ENCODE data around the gene EQTN. TPM values are rescaled to one million over a fixed set of nuclear protein-coding genes. Genes with fewer than 3 reads are reported as not detected.

The EQTN gene
- total and polyA plus RNA-seq, 2 of the 8 experiments (the other 6 are each of a cell fraction or from before 2014, with no cell fraction given): 0.23 TPM; not detected in 1

DNA sequence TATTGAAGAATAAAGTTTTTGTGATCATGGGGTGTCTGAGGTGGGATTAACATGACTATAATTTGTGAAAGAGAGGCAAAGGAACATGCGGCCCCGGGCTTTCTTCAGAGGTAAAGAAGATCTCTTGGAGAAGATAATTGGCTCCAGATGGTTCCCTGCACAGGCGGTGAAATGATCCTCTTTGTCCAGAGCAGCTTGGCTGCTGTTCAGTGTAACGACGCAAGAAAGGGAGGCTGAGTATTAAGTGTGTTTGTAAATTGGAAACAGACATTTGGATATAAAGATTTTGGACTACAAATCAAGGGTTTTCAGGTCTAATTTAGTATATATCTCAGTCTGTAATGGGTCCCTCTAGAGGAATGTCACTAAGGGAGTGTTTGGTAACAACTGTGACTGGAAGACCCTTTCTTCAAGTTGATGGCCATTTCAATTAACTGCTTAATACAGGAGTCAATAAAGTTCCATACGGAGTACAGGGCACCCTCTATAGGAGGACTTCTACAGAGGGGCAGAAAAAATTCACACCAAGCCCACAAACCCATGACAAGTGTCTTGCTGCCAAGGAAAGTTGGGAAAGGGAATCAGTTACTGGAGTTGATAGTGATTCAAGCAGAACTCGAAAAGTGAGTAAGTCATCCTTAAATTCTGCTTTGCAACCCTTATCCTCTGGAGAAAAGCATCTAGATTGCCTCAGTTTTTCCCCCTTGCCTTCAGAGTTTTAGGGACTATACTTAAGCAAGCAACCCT is 4.1 kb downstream of the EQTN start (continued):
- TF ChIP-seq CTBP2 (IDR thresholded peaks at IDR 0.05; ENCODE audit: borderline replicate concordance, insufficient read depth, insufficient read length, low read length) (no peak), ZNF274 (IDR thresholded peaks at IDR 0.05; ENCODE audit: borderline replicate concordance, extremely low read depth, low read length) (no peak), BRCA1 (IDR thresholded peaks at IDR 0.05; ENCODE audit: low read depth, low read length) (no peak), BACH1 (IDR thresholded peaks at IDR 0.05; ENCODE audit: low read length) (no peak), GTF2F1 (IDR thresholded peaks at IDR 0.05; ENCODE audit: borderline replicate concordance, low read depth, low read length) (no peak), RNF2 (IDR thresholded peaks at IDR 0.05; ENCODE audit: borderline replicate concordance, low read depth, low read length, missing control alignments, poor library complexity, severe bottlenecking) (no peak)

Measured in H1 (cell line).